Astrocyte of the cerebellum (primary cell): ENCODE measurements around the gene LRRC3.

Experiments
- DNase-seq: peaks from one replicate; pipeline ENCODE4 v3.0.0-alpha.2; 2011; ENCODE audit warnings: low read depth
- H3K4me3 ChIP-seq: 2 replicates; pipeline ENCODE4 v1.5.1; 2011; ENCODE audit warnings: mild to moderate bottlenecking, low read depth, low read length, moderate library complexity
- in situ Hi-C: cut with HindIII; loops from 2 replicates; pipeline ENCODE4 v1.10.0; 2017; ENCODE audit warnings: low sequenced_read_pairs
- TF ChIP-seq, protein P1 (sequence below): IDR thresholded peaks from 2 replicates; pipeline ENCODE4 v1.5.1; 2012; ENCODE audit warnings: low read length, low read depth, moderate library complexity, mild to moderate bottlenecking; ENCODE audit errors: missing control alignments

The LRRC3 gene

DNA sequence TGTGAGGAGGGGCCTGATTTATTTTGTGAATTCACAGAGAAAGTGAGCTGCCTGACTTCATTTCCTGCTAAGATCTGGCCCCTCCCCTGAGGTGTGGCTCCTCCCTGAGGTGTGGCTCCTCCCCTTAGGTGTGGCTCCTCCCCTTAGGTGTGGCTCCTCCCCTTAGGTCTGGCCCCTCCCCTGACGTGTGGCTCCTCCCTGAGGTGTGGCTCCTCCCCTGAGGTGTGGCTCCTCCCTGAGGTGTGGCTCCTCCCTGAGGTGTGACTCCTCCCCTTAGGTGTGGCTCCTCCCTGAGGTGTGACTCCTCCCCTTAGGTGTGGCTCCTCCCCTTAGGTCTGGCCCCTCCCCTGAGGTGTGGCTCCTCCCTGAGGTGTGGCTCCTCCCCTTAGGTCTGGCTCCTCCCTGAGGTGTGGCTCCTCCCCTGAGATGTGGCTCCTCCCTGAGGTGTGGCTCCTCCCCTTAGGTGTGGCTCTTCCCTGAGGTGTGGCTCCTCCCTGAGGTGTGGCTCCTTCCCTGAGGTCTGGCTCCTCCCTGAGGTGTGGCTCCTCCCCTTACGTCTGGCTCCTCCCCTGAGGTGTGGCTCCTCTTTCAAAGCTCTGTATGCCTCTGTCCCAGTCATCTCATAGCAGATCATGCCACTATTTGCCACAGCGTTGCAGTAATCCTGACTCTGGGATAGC is 26.9 kb upstream of the LRRC3 start:
- in situ Hi-C loops: no loop called here
- no peak for DNase-seq
- H3K4me3 ChIP-seq: no peak overlapping the region
- TF ChIP-seq, protein P1, sequence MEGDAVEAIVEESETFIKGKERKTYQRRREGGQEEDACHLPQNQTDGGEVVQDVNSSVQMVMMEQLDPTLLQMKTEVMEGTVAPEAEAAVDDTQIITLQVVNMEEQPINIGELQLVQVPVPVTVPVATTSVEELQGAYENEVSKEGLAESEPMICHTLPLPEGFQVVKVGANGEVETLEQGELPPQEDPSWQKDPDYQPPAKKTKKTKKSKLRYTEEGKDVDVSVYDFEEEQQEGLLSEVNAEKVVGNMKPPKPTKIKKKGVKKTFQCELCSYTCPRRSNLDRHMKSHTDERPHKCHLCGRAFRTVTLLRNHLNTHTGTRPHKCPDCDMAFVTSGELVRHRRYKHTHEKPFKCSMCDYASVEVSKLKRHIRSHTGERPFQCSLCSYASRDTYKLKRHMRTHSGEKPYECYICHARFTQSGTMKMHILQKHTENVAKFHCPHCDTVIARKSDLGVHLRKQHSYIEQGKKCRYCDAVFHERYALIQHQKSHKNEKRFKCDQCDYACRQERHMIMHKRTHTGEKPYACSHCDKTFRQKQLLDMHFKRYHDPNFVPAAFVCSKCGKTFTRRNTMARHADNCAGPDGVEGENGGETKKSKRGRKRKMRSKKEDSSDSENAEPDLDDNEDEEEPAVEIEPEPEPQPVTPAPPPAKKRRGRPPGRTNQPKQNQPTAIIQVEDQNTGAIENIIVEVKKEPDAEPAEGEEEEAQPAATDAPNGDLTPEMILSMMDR: no peak

DNA sequence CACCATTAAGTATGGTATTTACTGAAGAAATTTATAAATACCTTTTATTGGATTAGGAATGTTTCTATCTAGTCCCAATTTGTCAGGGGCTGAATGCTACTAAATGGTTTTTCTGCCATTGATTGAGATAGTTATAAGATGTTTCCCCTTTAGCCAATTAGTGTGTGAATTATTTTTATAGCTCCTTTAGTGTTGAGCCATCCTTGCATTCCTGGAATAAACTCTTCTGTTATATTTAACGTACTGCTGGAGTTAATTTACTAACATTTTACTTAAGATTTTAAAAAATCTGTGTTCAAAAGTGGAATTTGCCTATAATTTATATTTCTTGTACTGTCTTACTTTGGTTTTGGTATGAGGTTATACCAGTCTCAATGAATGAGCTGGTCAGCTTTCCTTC is 25.4 kb upstream of the LRRC3 start:
- in situ Hi-C loops: no loop called here
- no peak for DNase-seq
- H3K4me3 ChIP-seq: no peak overlapping the region
- TF ChIP-seq, protein P1: no peak

DNA sequence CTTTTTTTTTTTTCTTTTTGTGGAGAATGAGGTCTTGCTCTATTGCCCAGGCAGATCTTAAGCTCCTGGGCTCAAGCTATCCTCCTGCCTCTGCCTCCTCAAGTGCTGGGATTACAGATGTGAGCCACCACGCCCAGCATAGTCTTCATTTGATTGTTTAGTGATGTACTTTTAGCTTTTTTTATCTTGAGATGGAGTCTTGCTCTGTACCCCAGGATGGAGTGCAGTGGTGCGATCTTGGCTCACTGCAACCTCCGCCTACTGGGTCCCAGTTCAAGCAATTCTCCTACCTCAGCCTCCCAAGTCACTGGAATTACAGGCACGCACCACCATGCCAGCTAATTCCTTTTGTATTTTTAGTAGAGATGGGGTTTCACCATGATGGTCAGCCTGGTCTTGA is 24.0 kb upstream of the LRRC3 start:
- TF ChIP-seq, protein P1: no peak
- no peak for DNase-seq
- in situ Hi-C loops: no loop called here
- no peak overlapping the region for H3K4me3 ChIP-seq

DNA sequence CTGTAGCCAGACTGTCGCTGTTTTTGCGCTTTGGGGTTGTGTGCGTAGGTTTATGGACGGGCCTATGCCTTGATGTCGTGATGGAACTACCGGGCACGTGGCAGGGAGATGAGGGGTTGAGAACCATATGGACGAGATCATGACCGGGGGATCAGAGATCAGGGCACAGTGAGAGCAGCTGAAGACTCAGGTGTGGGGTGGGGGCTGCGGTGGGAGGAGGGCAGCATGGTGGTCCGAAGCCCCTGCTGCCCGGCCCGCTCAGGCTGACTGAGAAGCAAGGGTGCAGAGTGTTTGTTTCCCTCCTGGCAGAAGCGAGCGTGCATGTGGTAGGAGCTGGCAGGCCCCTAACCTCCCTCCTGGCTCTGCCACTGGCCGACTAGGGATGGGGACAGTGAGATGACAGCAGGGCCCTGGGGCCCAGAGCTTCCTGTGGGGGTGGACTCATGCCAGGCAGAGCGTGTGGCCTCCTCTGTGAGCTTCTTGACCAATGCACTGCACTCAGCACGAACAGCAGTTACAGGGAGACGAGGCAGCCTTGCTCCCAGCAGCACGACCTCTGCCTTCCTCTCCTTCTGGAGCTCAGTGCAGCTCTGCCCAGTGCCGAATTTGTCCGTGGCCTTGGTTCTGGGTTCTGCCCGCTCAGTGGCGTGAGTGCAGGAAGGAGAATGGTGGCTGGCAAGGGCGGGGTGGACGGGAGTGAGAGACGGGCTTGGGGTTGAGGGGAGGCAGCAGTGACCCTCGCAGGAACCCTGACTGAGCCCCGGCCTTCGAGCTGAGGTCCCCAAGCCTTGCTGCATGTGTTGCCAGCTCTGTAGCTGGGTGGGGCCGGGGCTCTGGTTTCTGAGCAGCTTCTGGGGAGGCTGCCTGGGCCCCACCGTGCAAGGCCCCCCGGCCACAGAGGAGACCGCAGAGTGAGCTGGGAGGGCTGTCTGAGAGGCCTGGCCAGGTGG is 22.2 kb upstream of the LRRC3 start:
- in situ Hi-C loops: no loop called here
- no peak for DNase-seq
- TF ChIP-seq, protein P1: no peak
- no peak overlapping the region for H3K4me3 ChIP-seq

DNA sequence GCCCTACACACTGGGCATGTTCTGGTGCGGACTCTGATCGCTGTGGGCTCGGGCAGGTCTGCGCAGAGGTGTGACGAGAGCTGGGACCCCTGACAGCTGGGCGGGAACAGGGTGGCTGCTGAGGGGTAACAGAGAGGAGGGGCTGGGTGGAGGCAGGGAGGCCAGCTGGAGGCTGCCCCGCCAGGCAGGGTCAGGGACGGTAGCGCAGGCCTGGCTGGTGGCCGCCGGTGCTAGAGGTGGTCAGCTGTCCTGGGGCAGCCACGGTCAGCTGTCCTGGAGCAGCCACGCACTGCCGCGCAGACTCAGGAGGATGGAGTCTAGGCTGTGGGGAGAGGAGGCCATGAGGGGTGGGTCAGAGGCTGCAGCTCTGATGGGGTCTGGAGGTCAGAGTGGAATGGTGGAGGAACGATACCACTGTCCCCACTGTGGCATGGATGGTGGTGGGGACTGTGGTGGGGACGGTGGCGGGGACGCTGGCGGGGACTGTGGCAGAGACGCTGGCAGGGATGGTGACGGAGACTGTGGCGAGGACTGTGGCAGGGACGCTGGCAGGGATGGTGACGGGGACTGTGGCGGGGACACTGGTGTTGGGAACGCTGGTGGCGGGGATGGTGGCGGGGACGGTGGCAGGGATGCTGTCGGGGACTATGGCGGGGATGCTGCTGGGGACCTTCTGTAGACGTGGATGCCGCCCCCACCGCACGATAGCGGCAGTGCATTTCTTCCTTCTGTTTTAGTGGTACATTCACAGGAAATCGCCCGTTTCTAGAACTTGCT is 21.3 kb upstream of the LRRC3 start:
- H3K4me3 ChIP-seq: no peak overlapping the region
- in situ Hi-C loops: no loop called here
- TF ChIP-seq, protein P1: no peak
- DNase-seq: no peak

DNA sequence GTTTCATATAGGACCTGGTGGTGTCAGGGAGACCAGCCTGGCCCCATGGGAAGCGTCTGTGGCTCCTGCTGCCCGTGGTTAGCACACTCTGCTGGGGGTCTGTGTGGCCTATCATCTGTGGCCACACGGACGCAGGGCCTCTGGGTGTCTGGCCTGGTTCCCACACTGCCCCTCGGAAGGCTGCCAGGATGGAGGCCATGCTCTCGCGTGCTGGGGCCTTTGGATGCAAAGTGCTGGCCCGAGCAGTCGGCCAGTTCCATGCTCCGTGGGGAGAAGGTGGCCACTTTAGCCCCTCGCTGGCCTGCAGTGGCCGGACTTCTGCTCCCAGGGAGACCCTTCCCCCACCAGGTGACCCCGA is 20.8 kb upstream of the LRRC3 start:
- no peak overlapping the region for H3K4me3 ChIP-seq
- TF ChIP-seq, protein P1: no peak
- in situ Hi-C loops: no loop called here
- no peak for DNase-seq
